ENCODE data around the gene ZNF146.
"Not testable (repeated sequence)": the region's sequence is repeated elsewhere in the genome, so short reads cannot be mapped to it uniquely, and the experiment has no call there.

ZNF146 gene

DNA sequence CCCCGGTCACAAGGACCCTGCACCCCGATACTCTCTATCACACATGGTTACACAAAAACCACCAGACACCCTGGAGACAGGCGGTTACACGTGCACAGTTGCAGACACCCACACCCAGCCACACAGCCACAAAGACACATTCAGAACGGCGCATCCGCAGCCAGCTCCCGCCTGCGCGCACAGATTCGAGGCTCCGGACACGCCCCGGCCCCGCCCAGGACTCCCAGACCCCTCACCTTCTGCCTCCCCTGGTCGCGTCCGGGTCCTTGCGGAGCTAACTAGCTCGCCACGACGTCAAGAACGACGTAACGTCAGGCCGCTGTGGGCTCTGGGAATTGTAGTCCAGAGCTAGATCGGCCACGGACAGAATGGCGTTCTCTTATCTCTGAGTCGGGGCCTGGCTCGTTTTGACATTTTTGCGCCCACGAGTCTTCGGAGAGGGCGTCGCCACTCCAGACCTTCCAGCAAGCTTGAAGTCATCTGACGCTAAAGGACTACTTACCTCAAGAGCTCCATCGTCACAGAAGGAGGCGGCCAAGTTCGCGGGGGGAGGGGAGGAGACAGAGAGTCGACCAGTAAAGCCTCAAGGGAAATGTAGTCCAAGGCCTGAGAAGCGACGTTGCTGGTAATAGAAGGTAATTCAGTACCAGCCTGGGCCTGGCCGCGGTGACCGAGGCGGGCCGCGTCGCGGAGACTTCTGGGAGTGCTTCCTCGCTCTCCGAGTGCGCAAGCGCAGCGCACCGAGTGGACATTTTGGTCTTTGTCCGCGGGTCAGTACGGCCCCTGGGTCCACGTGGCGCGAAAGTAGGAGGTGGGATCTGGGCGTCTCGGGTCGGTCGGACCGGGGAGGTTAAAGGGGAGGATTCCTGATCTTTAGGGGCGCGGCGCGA is at the start of gene ZNF146, which contains the start of gene ZNF565:
ZNF146 (plus strand) TSS at position 721 of the 890 bp plus-strand sequence. CDS start 21,335 bp downstream, outside the sequence.
ZNF565 (minus strand) TSS at position 280 of the 890 bp plus-strand sequence. CDS start 12,680 bp downstream, outside the sequence.
- TF ChIP-seq ZNF384 (IDR thresholded peaks at IDR 0.05) = no peak
- no peak for TF ChIP-seq ELF4 (IDR thresholded peaks at IDR 0.05)
- TF ChIP-seq SP1 (IDR thresholded peaks at IDR 0.05) = no peak
- no peak for TF ChIP-seq HDGF (IDR thresholded peaks at IDR 0.05; ENCODE audit: borderline replicate concordance)
- TF ChIP-seq FOXK2 (IDR thresholded peaks at IDR 0.05) = no peak
- no peak for TF ChIP-seq TARDBP (IDR thresholded peaks at IDR 0.05)
- TF ChIP-seq L3MBTL2 (conservative IDR thresholded peaks at IDR 0.05) = peak; percentile 93
- no peak for TF ChIP-seq FOXA1 (IDR thresholded peaks at IDR 0.05)
- TF ChIP-seq ARNT (IDR thresholded peaks at IDR 0.05) = no peak
- TF ChIP-seq, protein P1, sequence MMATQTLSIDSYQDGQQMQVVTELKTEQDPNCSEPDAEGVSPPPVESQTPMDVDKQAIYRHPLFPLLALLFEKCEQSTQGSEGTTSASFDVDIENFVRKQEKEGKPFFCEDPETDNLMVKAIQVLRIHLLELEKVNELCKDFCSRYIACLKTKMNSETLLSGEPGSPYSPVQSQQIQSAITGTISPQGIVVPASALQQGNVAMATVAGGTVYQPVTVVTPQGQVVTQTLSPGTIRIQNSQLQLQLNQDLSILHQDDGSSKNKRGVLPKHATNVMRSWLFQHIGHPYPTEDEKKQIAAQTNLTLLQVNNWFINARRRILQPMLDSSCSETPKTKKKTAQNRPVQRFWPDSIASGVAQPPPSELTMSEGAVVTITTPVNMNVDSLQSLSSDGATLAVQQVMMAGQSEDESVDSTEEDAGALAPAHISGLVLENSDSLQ (IDR thresholded peaks at IDR 0.05) = no peak
- TF ChIP-seq LEF1 (IDR thresholded peaks at IDR 0.05; ENCODE audit: borderline replicate concordance) = no peak
- no peak for TF ChIP-seq NFRKB (IDR thresholded peaks at IDR 0.05)
- no peak for TF ChIP-seq CTBP1 (IDR thresholded peaks at IDR 0.05; ENCODE audit: borderline replicate concordance)
- peak; percentile 66; the same call in 1 of the 2 replicates for TF ChIP-seq SUZ12 (IDR thresholded peaks at IDR 0.05)
- ChIA-PET POLR2A (interaction anchor here (0.5 to 1.9 kb wide), 14 partner anchors 10 to 1253 kb away, joined by 3 to 12 read pairs (median 4); partner anchors contain the start of genes CAPNS1, POLR2I, TBCB and ZNF345), CTCF (interaction anchor here (0.6 kb wide), 1 partner anchor 24 kb away, joined by 3 read pairs; no protein-coding TSS in a partner anchor)
- peak; percentile 95 for DNase-seq (ENCODE audit: extremely low spot score)

DNA sequence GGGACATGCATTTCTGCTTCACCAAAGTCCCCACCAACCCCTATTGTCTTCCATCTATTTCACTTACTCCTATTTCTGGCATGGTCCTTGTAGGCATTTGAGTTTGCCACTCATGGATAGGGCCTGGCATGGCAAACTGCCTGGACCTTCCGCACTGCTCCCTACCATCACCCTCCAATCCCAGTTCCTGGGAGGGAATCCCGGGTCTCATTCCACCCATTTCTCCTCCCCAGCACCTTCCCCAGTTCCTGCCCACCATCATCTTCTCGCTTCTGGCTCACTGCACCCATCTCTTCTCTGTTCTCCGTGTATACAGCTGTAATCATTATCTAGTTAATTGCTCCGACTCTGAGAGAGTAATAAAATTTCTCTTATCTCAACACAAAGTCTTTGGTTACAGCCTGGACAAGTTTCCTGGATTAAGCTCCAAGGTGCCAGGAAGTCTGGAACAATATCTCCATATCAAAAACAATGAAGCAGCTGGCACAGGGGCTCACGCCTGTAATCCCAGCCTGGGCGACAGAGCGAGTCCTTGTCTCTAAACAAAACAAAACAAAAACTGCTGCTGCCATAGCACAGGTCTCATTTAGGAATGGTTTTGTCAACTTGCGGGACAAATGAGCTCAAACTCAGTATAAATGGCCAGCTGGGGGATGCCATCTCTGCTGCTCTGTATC is 45.7 kb upstream of the ZNF146 start:
- TF ChIP-seq FOXA1 (IDR thresholded peaks at IDR 0.05) (no peak), FOXM1 (IDR thresholded peaks at IDR 0.05; ENCODE audit: borderline replicate concordance) (no peak), SP1 (IDR thresholded peaks at IDR 0.05) (no peak), LEF1 (IDR thresholded peaks at IDR 0.05; ENCODE audit: borderline replicate concordance) (no peak), HDGF (IDR thresholded peaks at IDR 0.05; ENCODE audit: borderline replicate concordance) (no peak), SUZ12 (IDR thresholded peaks at IDR 0.05) (no peak), CTBP1 (IDR thresholded peaks at IDR 0.05; ENCODE audit: borderline replicate concordance) (no peak)
- POLR2A ChIA-PET = interaction anchor here (1.3 to 4.4 kb wide), 3 partner anchors 25 to 41 kb away, joined by 4 to 36 read pairs (median 14); partner anchors contain the start of gene CAPNS1
- no peak for DNase-seq (ENCODE audit: extremely low spot score)
- CTCF ChIA-PET = interaction anchor here (0.6 to 1.7 kb wide), 4 partner anchors 18 to 171 kb away, joined by 3 to 7 read pairs (median 4); no protein-coding TSS in a partner anchor

DNA sequence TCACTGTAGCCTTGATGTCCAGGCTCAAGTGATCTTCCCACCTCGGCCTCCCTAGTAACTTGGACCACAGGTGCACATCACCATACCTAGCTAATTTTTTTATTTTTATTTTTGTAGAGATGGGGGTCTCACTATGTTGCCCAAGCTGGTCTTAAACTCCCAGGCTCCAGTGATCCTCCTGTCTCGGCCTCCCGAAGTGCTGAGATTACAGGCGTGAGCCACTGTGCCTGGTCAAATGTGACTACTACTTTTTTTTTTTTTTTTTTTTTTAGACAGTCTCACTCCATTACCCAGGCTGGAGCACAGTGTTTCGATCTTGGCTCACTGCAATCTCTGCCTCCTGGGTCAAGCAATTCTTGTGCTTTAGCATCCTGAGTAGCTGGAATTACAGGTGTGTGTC is 42.1 kb upstream of the ZNF146 start:
- TF ChIP-seq NFRKB (IDR thresholded peaks at IDR 0.05) (no peak), ARNT (IDR thresholded peaks at IDR 0.05) (no peak), HDGF (IDR thresholded peaks at IDR 0.05; ENCODE audit: borderline replicate concordance) (no peak), ZNF384 (IDR thresholded peaks at IDR 0.05) (no peak), ELF4 (IDR thresholded peaks at IDR 0.05) (no peak), CTBP1 (IDR thresholded peaks at IDR 0.05; ENCODE audit: borderline replicate concordance) (no peak), SP1 (IDR thresholded peaks at IDR 0.05) (no peak), FOXM1 (IDR thresholded peaks at IDR 0.05; ENCODE audit: borderline replicate concordance) (no peak), FOXA1 (IDR thresholded peaks at IDR 0.05) (no peak), BHLHE40 (IDR thresholded peaks at IDR 0.05; ENCODE audit: borderline replicate concordance) (no peak), L3MBTL2 (conservative IDR thresholded peaks at IDR 0.05) (no peak), SUZ12 (IDR thresholded peaks at IDR 0.05) (no peak), FOXK2 (IDR thresholded peaks at IDR 0.05) (no peak)
- TF ChIP-seq, protein P1 (IDR thresholded peaks at IDR 0.05) = no peak
- ChIA-PET POLR2A (interaction anchor here (3.0 kb wide), 1 partner anchor 45 kb away, joined by 12 read pairs; no protein-coding TSS in a partner anchor), CTCF (no interaction called here)
- DNase-seq (ENCODE audit: extremely low spot score) = no peak

DNA sequence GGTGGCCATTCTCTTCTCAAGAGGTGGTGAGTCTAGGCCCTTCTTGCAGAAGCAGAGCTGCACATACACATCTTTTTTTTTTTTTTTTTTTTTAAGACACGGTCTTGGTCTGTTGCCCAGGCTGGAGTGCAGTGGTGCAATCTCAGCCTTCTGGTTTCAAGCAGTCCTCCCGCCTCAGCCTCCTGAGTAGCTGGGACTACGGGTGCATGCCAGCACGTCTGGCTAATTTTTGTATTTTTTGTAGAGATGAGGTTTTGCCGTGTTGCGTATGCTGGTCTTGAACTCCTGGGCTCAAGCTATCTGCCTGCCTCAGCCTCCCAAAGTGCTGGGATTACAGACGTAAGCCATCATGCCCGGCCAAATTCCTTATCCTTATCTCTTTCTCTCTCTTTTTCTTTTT is 41.1 kb upstream of the ZNF146 start:
- CTCF ChIA-PET; DNase-seq (ENCODE audit: extremely low spot score): not testable (repeated sequence)
- POLR2A ChIA-PET = interaction anchor here (3.0 kb wide), 1 partner anchor 46 kb away, joined by 12 read pairs; no protein-coding TSS in a partner anchor

DNA sequence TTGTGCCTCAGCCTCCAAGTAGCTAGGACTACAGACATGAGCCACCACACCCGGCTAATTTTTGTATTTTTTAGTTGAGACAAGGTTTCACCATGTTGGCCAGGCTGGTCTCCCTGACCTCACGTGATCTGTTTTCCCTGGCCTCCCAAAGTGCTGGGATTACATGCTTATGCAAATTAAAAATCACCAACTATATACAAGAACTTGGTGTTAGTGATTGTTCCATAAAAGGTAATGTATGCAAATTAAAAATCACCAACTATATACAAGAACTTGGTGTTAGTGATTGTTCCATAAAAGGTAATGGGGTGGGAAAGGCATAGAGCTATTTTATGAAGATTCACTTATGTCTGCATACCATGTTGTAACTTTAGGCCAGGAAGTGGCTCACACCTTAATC is 35.8 kb upstream of the ZNF146 start:
- CTCF ChIA-PET; DNase-seq (ENCODE audit: extremely low spot score): not testable (repeated sequence)
- POLR2A ChIA-PET = interaction anchor here (1.6 kb wide), 1 partner anchor 35 kb away, joined by 4 read pairs; the partner anchor contains the start of genes ZNF146 and ZNF565

DNA sequence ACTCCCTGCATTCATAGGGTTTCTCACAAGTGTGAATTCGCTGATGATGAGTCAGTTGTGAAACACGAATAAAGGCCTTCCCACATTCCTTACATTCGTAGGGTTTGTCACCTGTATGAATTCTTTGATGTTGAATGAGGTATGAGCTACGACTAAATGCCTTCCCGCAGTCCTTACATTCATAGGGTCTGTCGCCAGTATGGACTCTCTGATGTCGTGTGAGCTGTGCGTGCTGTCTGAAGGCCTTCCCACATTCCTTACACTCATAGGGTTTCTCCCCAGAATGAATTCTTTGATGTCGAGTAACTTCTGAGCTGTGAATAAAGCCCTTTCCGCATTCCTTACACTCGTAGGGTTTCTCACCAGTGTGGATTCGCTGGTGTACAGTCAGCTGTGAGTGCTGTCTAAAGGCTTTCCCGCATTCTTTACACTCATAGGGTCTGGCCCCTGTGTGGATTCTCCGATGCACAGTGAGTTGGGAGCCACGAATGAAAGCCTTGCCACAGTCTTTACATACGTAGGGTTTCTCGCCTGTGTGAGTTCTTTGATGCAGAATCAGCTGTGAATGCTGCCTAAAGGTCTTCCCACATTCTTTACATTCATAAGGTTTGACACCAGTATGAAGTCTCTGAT is 32.2 kb upstream of the ZNF146 start:
- no peak for DNase-seq (ENCODE audit: extremely low spot score)
- TF ChIP-seq SP1 (IDR thresholded peaks at IDR 0.05) (no peak), CTBP1 (IDR thresholded peaks at IDR 0.05; ENCODE audit: borderline replicate concordance) (no peak), BHLHE40 (IDR thresholded peaks at IDR 0.05; ENCODE audit: borderline replicate concordance) (no peak)
- POLR2A ChIA-PET = no interaction called here
- CTCF ChIA-PET = no interaction called here
